ENCODE measurements around the gene BEGAIN.

BEGAIN gene

DNA sequence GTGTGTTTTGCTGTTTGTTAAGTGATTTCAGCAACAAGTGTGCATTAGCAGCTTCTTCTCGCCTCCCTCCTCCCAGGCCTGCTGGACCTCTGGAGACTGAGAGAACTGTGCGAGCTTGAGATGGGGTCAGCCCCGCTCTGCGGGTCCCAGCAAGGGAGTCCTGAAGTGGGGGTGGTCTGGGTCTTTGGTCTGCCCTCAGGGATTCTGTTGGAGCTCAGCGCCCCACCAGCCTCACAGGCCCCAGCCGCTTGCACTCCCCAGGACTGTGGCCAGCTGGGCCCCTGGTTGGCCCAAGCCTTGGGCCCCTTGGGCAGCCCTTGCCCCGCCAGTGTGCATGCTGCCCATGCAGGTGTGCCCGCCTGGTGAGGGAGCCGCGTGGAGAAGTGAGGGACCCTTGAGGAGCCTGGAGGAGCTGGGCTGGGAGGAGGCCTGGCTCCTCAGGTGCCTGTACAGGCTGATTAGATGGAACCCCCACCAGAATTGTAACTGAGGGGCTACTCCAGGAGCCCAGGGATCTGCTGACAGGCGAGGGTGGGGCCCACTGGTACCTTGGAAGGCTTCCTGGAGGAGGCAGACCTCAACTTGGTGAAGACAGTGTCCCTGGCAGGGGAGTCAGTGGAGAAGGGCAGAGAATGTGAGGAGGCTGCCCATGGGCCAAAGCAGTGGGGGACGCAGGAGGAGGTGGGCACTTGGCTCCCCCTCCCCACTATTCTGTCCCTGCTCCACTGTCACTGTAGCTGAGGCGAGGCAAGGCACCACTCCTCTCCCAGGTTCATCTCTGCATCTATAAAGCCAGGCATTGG is 56.7 kb downstream of the BEGAIN start:
- DNase-seq (ENCODE audit: low spot score): no peak
- H3K27ac ChIP-seq: 0 out of 2 replicates have a peak overlapping the region, but pooled peaks have one; percentile 76
- ChIA-PET CTCF (interaction anchor here (0.8 to 0.9 kb wide), 2 partner anchors 14 to 90 kb away, joined by 3 read pairs; no protein-coding TSS in a partner anchor), POLR2A (ENCODE audit: low non-redundant PET) (no interaction called here)
- TF ChIP-seq, protein P1, sequence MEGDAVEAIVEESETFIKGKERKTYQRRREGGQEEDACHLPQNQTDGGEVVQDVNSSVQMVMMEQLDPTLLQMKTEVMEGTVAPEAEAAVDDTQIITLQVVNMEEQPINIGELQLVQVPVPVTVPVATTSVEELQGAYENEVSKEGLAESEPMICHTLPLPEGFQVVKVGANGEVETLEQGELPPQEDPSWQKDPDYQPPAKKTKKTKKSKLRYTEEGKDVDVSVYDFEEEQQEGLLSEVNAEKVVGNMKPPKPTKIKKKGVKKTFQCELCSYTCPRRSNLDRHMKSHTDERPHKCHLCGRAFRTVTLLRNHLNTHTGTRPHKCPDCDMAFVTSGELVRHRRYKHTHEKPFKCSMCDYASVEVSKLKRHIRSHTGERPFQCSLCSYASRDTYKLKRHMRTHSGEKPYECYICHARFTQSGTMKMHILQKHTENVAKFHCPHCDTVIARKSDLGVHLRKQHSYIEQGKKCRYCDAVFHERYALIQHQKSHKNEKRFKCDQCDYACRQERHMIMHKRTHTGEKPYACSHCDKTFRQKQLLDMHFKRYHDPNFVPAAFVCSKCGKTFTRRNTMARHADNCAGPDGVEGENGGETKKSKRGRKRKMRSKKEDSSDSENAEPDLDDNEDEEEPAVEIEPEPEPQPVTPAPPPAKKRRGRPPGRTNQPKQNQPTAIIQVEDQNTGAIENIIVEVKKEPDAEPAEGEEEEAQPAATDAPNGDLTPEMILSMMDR (conservative IDR thresholded peaks at IDR 0.05; ENCODE audit: low read depth): no peak

DNA sequence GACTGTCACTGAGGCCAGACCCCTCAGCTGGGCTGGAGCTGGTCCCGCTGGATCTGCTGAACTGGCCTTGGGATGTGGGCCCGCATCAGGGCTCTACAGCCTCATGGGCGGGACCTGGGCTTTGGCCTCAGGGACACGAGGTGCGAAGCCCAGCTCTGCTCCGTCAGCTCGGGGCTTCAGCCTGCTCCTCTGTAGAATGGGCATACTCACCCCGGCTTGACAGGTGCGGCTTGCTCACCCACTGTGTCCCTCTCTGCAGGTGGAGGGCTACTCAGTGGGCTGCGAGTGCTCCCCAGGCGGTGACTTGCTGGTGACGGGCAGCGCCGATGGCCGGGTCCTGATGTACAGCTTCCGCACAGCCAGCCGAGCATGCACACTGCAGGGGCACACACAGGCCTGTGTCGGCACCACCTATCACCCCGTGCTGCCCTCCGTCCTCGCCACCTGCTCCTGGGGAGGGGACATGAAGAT is 57.6 kb downstream of the BEGAIN start:
- POLR2A ChIA-PET (ENCODE audit: low non-redundant PET): no interaction called here
- TF ChIP-seq, protein P1 (conservative IDR thresholded peaks at IDR 0.05; ENCODE audit: low read depth): no peak
- no peak for DNase-seq (ENCODE audit: low spot score)
- no peak overlapping the region for H3K27ac ChIP-seq
- CTCF ChIA-PET: interaction anchor here (0.8 kb wide), 1 partner anchor 90 kb away, joined by 3 read pairs; no protein-coding TSS in a partner anchor

DNA sequence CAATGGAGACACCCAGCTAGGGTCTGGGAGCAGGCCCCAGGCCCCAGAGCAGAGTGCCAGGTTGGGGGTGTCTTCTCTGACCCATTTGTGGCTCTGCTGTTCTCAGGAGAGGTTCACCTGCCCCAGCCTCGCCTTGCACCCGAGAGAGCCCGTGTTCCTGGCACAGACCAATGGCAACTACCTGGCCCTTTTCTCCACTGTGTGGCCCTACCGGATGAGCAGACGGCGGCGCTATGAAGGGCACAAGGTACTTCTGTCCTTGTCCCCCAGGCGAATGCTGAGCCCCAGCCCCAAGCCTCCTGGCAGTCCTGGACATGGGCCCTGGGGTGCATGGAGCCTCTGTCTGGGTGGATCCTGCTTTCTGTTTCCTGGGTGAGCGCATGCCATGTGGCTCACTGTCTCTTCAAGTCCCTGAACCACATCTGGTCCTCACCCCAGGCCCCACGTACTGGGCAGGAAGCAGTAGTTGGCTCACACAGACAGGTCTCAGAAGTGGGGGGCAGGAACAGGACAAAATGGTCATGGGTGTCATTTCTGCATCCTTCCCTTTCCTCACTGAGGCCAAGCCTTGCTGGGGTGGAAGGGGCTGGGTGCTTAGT is 58.2 kb downstream of the BEGAIN start:
- no peak for DNase-seq (ENCODE audit: low spot score)
- H3K27ac ChIP-seq: no peak overlapping the region
- ChIA-PET CTCF (interaction anchor here (0.7 kb wide), 1 partner anchor 107 kb away, joined by 3 read pairs; no protein-coding TSS in a partner anchor), POLR2A (ENCODE audit: low non-redundant PET) (no interaction called here)
- TF ChIP-seq, protein P1 (conservative IDR thresholded peaks at IDR 0.05; ENCODE audit: low read depth): no peak

DNA sequence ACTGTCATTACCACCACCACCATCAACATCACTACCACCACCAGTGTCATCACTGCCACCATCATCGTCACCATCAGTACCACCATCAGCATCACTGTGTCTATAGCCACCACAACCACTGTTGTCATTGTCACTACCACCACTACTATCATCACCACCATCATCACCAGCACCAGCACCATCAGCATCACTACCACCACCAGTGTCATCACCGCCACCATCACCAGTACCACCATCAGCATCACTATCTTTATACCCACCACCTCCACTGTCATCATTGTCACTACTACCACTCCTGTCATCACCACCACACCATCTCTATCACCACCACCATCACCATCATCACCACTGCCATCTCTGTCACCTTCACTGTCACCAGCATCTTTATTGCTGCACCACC is 60.6 kb downstream of the BEGAIN start:
- TF ChIP-seq, protein P1 (conservative IDR thresholded peaks at IDR 0.05; ENCODE audit: low read depth): no peak
- CTCF ChIA-PET: no interaction called here
- POLR2A ChIA-PET (ENCODE audit: low non-redundant PET): no interaction called here
- DNase-seq (ENCODE audit: low spot score): no peak
- H3K27ac ChIP-seq: no peak overlapping the region

DNA sequence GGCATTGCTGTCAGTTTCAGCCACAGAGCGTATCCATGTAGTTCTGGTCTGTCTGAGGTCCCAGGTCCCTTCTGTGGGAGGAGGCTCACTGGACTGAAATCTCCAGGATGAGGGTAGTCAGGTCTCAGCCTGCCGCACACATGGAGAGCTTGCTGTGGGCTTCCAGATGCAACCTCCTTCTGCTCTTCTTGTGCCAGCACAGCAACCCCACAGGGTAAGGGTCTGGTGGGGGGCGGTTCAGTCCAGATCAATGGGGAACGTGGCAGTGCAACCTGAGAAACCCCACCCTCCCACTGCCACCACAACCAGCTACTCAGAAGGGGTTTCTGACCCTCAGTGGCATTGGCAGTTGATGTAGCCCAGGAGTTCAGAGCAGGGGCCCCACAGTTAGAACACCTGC is 61.2 kb downstream of the BEGAIN start:
- POLR2A ChIA-PET (ENCODE audit: low non-redundant PET): no interaction called here
- H3K27ac ChIP-seq: no peak overlapping the region
- TF ChIP-seq, protein P1 (conservative IDR thresholded peaks at IDR 0.05; ENCODE audit: low read depth): no peak
- CTCF ChIA-PET: no interaction called here
- DNase-seq (ENCODE audit: low spot score): no peak

DNA sequence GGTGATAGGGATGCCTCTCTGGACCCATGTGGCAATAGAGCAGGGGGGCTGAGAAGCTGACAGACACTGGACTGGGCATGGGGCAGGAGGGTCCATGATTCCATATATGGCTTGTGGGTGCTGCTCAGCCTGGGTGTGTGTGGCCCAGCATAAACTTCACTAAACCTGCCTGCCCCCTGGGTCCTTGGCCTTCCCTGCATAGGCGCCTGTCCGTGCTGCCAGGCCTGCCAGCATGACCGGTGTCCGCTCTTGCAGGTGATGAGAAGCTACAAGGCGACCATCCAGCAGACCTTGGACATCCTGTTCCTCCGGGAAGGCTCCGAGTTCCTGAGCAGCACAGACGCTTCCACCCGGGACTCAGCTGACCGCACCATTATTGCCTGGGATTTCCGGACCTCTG is 61.6 kb downstream of the BEGAIN start:
- DNase-seq (ENCODE audit: low spot score): no peak
- TF ChIP-seq, protein P1 (conservative IDR thresholded peaks at IDR 0.05; ENCODE audit: low read depth): no peak
- CTCF ChIA-PET: interaction anchor here (0.6 kb wide), 1 partner anchor 105 kb away, joined by 3 read pairs; no protein-coding TSS in a partner anchor
- no peak overlapping the region for H3K27ac ChIP-seq
- POLR2A ChIA-PET (ENCODE audit: low non-redundant PET): no interaction called here
